Measurements from ENCODE around the gene DPP4. TPM values are rescaled to one million over a fixed set of nuclear protein-coding genes. Genes with fewer than 3 reads are reported as not detected.

DPP4 gene
- total and polyA plus RNA-seq, 2 of the 4 experiments (the other 2 are of a cell fraction) = 13.2 to 19.0 TPM

DNA sequence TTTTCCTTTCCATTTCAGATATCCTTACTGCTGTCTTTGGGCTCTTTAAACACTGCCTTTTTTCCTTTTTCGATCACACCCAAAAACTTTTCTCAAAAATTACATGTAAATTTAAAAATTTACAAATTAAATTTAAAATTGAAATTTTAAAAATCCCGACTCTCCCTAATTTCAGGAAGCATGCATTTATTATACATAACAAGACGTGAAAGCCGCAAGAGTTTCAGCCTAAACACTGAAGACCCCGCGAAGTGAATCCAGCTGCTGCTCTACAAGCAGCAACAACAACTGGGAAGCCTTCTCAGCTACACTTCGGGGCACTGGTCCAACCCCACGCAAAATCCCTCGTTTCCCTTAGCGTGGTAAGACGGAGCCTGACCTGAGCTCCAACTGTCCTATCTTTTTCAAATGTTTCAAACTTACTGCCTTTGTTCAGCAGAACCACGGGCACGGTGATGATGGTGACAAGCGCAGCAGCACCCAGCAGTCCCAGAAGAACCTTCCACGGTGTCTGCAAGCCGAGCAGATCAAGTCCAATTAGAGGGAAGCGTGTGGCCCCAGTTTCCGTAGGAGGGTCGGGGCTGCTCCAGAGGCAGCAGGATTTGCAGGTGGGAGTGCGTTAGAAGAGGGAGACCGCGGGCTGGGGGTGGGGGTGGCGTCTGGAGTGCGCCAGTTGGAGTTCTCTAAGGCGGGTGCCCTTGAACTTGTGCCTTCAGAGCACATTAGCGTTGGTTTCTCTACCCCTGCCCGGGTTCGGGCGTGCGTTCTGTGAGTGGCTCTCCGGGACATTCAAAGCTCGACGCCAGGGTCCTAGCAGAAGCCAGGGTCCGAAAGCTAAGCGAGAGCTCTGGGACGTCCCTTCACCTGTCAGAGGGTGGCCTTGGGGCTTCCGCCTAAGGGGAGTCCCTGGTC lies 783 bp downstream of the DPP4 start:
- ATAC-seq (ENCODE audit: low read depth) = peak; percentile 3
- peak overlapping the region; percentile 47 for H3K23ac ChIP-seq (ENCODE audit: low read depth, low read length)

More for the DNA sequence above, 783 bp downstream of the DPP4 start:
- Histone ChIP-seq H3K56ac (ENCODE audit: extremely low read depth, insufficient read depth, low read length) (peak overlapping the region; percentile 70), H3K4ac (ENCODE audit: low read depth, low read length) (peak overlapping the region; percentile 45), H2BK5ac (ENCODE audit: low read depth, low read length, poor library complexity, severe bottlenecking) (peak overlapping the region; percentile 64), H4K91ac (ENCODE audit: insufficient read depth, low read depth, low read length) (peak overlapping the region; percentile 77), H3K9ac (ENCODE audit: low read depth, low read length) (peak overlapping the region; percentile 81), H3K18ac (ENCODE audit: low read depth, low read length) (peak overlapping the region; percentile 82), H3K9me1 (ENCODE audit: insufficient read depth, low read length) (peaks cover 4% of the 10 kb centered on the region), H2BK20ac (ENCODE audit: low read depth, low read length) (peak overlapping the region; percentile 58), H3K4me1 (ENCODE audit: control insufficient read depth, insufficient read depth, low read length) (peaks cover 26% of the 10 kb centered on the region), H4K8ac (ENCODE audit: low read depth in 2 of 2, low read length in 2 of 2) (peak overlapping the region; percentile 51 to 62), H4K5ac (ENCODE audit: low read depth, low read length) (peak overlapping the region; percentile 47), H4K20me1 (ENCODE audit: insufficient read depth, low read length) (peaks cover 3% of the 10 kb centered on the region; the same call in 1 of the 2 replicates), H2AFZ (replicated peaks; ENCODE audit: low read length, poor library complexity) (peak overlapping the region; percentile 88), H2BK15ac (ENCODE audit: low read depth, low read length) (peak overlapping the region; percentile 72; the same call in 2 of the 3 replicates), H3K4me3 (ENCODE audit: insufficient read depth, low read depth, low read length) (peak overlapping the region; percentile 61), H3K9me3 (ENCODE audit: control insufficient read depth, insufficient read depth, low read length) (no peaks in the 10 kb centered on the region), H3K14ac (replicated peaks; ENCODE audit: low read depth, low read length) (peak overlapping the region; percentile 84), H3K4me2 (ENCODE audit: low read depth, low read length) (peak overlapping the region; percentile 87), H3K79me1 (ENCODE audit: low read depth in 1 of 2, low read length in 2 of 2) (no peaks in the 10 kb centered on the region), H3K27me3 (ENCODE audit: control insufficient read depth, insufficient read depth, low read length) (no peaks in the 10 kb centered on the region), H2AK5ac (ENCODE audit: low read depth, low read length) (peak overlapping the region; percentile 53; the same call in 1 of the 2 replicates), H2AK9ac (replicated peaks; ENCODE audit: low read depth, low read length, poor library complexity) (peak overlapping the region; percentile 13), H2BK120ac (ENCODE audit: low read depth, low read length) (peak overlapping the region; percentile 81), H3K27ac (ENCODE audit: insufficient read depth, low read length) (peak overlapping the region; percentile 85), H3K36me3 (ENCODE audit: control insufficient read depth, insufficient read depth, low read length) (no peaks in the 10 kb centered on the region)
- ChIA-PET POLR2A (ENCODE audit: unreplicated experiment) (interaction anchor here (1.1 kb wide), 1 partner anchor 13 kb away, joined by 3 read pairs; no protein-coding TSS in a partner anchor), CTCF (interaction anchor here (0.6 to 0.8 kb wide), 2 partner anchors 12 to 120 kb away, joined by 3 to 5 read pairs; no protein-coding TSS in a partner anchor)
- intact Hi-C loops (cut with micrococcal nuclease) = loop anchor here (2.0 to 5.0 kb wide), 5 partner anchors 46 to 224 kb away; partner anchors contain the start of gene FAP
- dilution Hi-C loops (cut with HindIII; ENCODE audit: low sequenced_read_pairs, unreplicated experiment) = no loop called here
- no peak for TF ChIP-seq SMC3 (IDR thresholded peaks at IDR 0.05; ENCODE audit: low read depth, low read length)
- TF ChIP-seq RAD21 (IDR thresholded peaks at IDR 0.05; ENCODE audit: low read length) = no peak
- DNase-seq = peak; percentile 22
- WGBS, 2 experiments (ENCODE audit: extremely low coverage in 2 of 2, insufficient read length in 1 of 2) = 4 to 100% methylated on average over 1 to 21 of the region's 37 CpGs
- no TSS peak for BruUV-seq (replicated peaks)
- in situ Hi-C loops (cut with MboI; ENCODE audit: low sequenced_read_pairs) = no loop called here
